Stimulated activated CD4-positive, alpha-beta T cell treated with anti-CD3 and anti-CD28 coated beads, Interleukin-12 subunit alpha, Interleukin-12 subunit beta, amount 100 ng/mL, for 48 hours (primary cell): ENCODE measurements around the gene PHF14.

ENCODE experiments used
- DNase-seq, 3 donors: peaks; one replicate each; pipeline ENCODE4 v3.0.0-alpha.2; 2020; ENCODE audit warnings: low read depth in 2 of 3, low spot score in 1 of 3

The PHF14 gene

DNA sequence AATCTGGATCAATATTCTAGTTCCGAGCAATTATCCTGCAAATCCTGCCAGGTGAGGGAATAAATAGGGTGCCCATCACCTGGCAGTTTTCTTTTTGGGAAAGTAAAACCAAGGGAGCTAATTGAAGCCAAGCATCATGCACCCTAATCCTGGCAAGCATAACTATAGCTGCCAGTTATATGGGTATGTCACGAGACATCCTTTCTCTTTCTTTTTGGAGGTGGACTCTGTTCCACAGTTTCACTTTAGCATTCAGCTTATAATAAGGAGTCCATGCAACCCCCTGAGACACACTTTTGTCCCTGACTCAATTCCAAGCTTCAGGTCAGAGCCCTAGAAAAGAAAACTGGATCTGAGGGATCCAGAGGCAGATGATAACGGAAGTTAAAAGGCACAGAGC lies 222.5 kb downstream of the PHF14 start:
- no peak for DNase-seq

DNA sequence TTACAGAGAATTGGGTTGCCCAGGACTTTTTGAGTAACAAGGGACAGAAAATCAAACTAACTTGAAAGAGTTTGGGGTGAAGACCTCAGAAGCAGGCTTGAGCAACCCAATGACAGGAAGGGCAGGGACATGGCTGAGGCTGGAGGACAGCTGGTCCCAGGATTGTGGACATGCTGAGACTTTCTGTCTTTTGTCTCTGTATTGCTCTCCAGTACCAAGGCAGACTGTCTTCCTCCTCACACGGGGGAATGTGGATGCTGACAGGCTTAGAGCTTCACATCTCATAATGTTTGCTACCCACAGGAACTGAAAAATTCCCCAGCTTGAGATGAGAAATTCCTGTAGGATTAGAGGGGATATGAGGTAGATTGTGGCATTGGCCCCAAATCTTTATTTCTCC lies 229.6 kb downstream of the PHF14 start:
- DNase-seq, result no peak

DNA sequence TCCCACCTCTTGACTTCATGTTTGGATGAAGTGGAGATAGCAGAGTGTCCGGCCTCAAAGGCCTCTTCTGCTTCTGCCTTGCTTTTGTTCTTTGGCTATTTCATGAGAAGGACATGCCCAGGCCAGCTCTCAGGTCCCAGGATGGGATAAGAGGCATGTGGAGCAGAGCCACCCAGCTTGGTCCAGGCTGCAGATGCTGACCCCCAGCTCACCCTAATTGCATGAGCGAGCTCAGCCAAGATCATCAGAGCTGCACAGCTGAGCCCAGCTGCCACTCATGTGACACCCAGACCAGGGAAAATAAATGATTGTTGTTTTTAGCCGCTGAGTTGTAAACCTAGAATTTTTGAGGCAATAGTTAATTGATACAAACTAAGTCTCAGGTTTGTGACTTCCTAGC lies 230.0 kb downstream of the PHF14 start:
- DNase-seq, result no peak

DNA sequence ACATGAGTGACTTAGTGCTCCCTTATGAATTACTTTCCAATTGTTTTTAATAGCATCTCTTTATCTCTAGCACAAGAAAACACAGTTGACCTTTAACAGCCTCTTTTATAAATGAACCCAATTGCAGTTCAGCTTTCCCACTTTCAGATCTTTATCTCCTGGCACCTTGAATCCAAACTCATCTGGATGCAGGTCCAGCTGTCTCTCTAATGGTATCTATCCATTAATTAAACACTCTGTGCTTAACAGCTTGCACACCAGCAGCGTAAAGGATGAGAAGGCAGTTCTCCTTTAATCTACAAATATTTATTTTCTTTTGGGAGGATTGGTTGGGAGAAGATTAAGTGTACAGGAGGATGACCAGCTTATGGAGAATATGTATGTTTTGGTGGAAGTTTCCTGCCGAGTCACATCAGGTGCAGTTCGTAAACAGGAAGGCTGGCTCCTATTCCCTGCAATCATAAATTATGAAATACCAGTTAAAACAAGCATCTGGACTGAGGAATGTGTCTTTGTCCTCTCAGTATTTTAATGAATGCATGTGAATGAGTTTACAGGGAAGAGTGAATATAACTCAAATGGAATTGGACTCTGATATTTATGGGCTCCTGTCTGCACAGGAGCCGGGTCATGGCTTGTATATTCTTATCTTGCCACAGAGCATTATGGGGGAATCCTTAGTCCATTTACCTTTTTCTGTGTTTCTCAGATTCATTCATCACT lies 232.7 kb downstream of the PHF14 start:
- no peak for DNase-seq

DNA sequence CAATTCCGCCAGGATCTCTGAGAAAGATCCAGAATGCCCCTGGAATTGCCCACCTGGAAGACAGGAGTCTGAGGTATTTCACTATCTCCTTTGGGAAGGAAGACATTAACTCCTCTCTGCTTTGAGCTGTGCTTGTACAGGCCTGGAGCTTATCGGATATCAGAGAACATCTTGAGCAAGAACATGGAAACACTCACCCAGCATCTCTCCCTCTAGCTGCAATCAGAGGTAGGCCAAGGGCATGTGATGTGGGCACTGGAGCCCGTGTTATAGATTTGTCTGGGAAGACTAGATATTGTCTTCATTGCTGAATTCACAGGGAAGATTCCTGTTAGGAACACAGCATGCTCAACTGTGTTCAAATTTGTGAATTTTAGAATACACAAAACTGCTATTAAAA lies 233.9 kb downstream of the PHF14 start:
- DNase-seq, result no peak

DNA sequence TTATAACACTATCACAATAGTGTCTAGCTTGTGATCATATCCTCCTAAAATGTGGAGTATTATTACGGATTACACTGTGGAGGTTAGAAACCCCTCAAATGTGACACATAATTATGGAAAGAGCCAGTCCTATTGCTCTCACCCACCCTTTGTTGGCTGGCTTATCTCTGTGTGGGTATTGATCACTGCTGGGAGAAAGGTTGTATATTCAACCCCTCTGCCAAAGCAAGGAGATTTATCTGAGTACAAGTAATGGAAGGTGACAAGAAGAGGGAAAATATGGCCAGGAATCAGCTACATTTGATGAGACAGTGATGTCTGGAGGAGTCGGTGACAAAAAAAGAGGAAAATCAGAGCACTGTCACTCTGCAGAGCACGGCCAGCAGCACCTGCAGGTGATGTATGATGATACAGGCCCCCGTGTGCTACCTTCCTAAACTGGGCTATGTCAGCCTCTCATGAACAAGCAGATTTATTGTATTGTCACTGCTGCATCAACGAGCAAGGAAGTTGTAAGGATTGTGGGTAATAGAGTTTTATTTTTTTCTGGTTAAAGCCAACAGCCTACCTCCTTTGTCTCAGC lies 235.3 kb downstream of the PHF14 start:
- no peak for DNase-seq

DNA sequence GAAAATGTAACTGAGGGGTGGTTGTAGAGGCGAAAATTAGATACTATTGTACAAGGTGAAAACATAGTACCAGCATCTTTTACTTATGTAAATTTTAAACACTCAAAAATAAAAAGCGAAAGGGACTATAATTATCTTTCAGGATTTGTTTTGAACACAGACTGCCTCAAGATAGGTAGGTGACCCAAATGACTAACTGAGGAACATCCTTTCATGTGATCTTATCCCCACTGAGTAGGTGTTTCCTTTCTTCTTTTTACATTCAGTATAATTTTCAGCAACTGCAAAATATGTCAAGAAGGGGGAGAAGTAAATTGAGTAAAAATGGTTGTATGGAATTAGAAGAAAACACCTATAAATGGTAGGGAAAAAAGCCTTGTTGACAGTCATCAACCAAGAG lies 236.7 kb downstream of the PHF14 start:
- no peak for DNase-seq

DNA sequence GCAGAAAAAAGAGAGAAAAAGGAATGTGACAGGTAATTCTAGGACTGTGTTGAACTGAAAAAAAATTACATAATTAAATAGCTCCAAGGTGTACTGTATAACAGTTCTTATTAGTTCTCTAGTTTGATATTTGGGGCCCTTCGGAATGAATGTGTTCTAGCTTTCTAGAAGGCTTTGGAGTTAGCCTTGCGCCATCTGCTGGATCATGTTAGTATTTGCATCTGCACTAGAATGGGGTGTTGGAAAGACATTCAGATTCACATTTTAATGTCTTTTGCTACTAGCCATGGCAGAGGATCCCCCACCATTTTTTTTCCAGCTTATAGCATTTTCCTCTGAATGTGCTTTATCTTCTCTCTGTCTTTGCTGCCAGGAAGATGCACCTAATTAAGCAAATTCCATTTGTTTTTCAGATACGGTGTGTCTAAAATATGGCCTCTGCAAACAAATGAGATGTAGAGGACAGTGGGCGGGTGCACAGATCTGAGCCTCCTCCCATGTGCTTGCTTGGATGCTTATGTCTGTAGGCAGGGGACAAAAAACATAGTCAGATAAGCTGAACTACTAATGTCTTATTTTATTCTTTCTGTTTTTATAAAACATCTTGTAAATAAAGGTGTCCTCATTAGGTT lies 238.5 kb downstream of the PHF14 start:
- peak; percentile 11 to 38 (median 19) for DNase-seq

DNA sequence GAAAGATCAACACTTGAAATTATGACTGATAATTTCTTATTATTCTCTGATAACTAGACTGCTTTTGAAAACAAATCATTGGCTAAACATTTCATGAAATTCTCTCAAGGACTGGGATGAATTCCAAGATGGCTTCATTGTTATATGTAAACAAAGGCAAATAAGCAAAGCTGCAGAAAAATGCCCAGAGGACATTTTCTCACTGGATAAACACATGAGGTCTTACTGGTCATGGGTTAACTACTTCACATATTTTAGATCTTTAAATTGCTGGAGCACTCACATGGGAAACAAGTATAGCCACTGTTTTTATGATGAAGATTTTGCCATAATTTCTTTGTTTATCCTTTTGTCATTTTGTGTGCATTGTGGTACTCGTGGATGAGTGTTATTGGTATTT lies 239.1 kb downstream of the PHF14 start:
- DNase-seq, result no peak

DNA sequence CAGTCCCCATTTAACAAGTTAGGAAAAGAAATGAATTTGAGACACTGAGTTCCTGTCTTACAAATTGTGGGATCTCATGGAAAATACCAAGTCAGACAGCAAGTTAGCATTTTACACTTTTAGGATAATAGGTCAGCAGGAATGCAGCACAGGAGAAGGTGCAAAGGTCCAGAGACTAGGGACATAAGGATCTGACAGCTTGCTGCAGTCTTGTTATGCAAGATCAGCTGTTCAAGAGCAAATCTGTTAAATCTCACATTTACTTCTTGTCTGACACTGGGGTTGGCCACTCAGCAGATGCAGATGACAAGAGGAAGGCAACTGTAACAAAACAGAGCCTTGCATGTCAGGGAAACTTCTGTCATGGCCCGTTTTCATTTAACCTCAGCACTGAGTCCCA lies 239.6 kb downstream of the PHF14 start:
- DNase-seq, result no peak

DNA sequence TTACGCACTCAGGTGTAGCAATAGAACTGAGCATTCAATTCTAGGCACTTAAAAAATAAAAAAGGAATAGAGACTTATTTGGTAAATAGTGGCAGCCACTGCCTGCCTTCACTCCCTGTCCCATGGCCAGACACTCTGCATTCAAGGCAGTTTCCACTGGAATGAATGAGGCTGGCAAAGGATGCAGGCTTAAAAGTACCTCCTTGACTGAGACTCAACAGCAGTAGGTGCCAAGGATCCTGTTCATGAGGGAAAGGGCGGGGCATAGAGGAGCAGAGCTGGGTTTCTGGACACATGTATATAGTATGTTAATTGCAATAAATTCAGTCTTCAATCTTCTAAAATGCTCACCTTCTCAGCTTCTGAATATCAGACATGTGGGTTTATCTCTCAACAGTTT lies 242.6 kb downstream of the PHF14 start:
- DNase-seq, result no peak

DNA sequence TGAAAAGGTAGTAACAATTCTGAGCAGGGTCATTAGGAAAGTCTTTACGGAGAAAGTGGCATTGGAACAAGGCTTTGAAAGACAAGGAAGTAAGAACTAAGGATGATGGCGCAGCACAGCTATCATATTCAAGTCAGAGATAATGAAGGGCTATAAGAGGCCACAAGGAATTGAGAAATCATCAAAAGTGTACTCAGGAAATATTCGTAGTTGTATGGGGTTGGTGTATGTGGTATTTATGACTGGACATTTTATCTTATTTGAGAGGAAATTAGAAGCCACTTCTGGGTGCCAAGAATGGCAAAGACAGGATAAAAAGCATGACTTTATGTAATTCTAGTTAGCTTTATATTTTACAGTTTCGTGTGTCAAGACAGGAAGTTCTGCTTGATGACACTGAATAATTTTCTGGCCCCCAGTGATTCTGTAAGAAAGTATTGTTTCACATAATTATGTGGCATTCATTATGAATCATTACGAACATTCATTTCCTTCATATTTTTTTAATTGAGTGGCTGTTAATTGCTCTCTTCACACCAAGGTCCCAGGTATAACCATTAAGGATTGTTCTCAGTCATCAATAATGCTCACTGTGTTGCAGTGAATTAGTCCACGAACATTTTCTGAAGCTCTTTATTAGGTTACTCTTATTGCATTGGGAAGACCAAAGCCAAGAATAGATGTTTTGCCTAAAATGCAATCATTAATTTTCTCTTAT lies 244.3 kb downstream of the PHF14 start:
- DNase-seq, result no peak
